Mucosa of descending colon (tissue), 3 donors: Measurements from ENCODE around the gene TTLL4. TPM values are rescaled to one million over a fixed set of nuclear protein-coding genes. Genes with fewer than 3 reads are reported as not detected.
A peak's percentile ranks its signal among the peaks of the same experiment; 100 is the strongest.

Source experiments
- ATAC-seq: fragments of 200-7000 bp; cut with Tn5 transposase; one replicate; pipeline ENCODE4 v1.9.1; 2020; ENCODE audit warnings: mild to moderate bottlenecking, moderate library complexity
- DNase-seq, 3 donors: peaks; one replicate each; pipeline ENCODE4 v3.0.0-alpha.2; 2020
- H3K36me3 ChIP-seq: fragments of 200-600 bp; one replicate; pipeline ENCODE4 v1.8.0; 2021; ENCODE audit warnings: low read depth, mild to moderate bottlenecking
- H3K4me1 ChIP-seq: fragments of 200-600 bp; one replicate; pipeline ENCODE4 v1.8.0; 2021; ENCODE audit warnings: low read depth, mild to moderate bottlenecking
- H3K4me3 ChIP-seq: fragments of 200-600 bp; one replicate; pipeline ENCODE4 v1.8.0; 2021; ENCODE audit warnings: mild to moderate bottlenecking
- H3K9me3 ChIP-seq: fragments of 200-600 bp; one replicate; pipeline ENCODE4 v1.8.0; 2021; ENCODE audit warnings: mild to moderate bottlenecking
- intact Hi-C, 2 donors: fragments of 100-400 bp; cut with DNase I in 1 of 2; cut with micrococcal nuclease in 1 of 2; formaldehyde crosslinking; loops; one replicate each; pipeline versions ENCODE4 v1.11.0 to v1.11.1; 2022; cut with DNase I, micrococcal nuclease
- total RNA-seq, 3 donors: library from RNA; stranded (reverse); fragmentation: NEBNext Ultra II Directional in 2 of 3; extraction: Animal tissue kit (Norgen Biotek cat#: 25700) in 2 of 3; gene quantifications; one replicate each; pipeline versions ENCODE4 v1.2.1 to v1.2.4, GENCODE V29; 2021 to 2023
- TF ChIP-seq, protein P1 (sequence below): fragments of 200-600 bp; IDR thresholded peaks from one replicate; pipeline ENCODE4 v1.8.0; 2022; ENCODE audit warnings: antibody characterized with exemption, mild to moderate bottlenecking
- donor health status: DM: no; HTN: no; CAD: no; lungs with moderate emphysema.
- donor health status: DM: no; HTN: no; CAD: no.
- donor health status: DM: no; HTN: yes; CAD: no.

The TTLL4 gene
- total RNA-seq, 3 donors from 2014 or later = 21.0 to 30.1 (median 23.8) TPM

DNA sequence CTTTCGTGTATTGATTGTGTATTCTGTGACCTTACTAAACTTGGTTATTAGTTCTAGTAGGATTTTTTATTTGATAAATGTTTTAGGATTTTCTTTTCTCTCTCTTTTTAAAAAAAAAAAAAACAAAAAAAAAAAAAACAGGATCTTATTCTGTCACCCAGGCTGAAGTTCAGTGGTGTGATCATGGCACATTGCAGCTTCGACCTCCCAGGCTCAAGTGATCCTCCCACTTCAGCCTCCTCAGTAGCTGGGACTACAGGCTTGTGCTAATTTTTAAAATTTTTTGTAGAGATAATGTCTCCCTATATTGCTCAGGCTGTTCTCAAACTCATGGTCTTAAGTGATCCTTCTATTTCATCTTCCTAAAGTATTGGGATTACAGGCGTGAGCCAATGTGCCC lies 19.0 kb downstream of the TTLL4 start:
- TF ChIP-seq, protein P1, sequence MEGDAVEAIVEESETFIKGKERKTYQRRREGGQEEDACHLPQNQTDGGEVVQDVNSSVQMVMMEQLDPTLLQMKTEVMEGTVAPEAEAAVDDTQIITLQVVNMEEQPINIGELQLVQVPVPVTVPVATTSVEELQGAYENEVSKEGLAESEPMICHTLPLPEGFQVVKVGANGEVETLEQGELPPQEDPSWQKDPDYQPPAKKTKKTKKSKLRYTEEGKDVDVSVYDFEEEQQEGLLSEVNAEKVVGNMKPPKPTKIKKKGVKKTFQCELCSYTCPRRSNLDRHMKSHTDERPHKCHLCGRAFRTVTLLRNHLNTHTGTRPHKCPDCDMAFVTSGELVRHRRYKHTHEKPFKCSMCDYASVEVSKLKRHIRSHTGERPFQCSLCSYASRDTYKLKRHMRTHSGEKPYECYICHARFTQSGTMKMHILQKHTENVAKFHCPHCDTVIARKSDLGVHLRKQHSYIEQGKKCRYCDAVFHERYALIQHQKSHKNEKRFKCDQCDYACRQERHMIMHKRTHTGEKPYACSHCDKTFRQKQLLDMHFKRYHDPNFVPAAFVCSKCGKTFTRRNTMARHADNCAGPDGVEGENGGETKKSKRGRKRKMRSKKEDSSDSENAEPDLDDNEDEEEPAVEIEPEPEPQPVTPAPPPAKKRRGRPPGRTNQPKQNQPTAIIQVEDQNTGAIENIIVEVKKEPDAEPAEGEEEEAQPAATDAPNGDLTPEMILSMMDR = no peak
- peaks cover 19% of the 10 kb centered on the region for H3K4me1 ChIP-seq
- DNase-seq (no peak), ATAC-seq (no peak)
- no peaks in the 10 kb centered on the region for H3K36me3 ChIP-seq
- H3K9me3 ChIP-seq = peaks cover 24% of the 10 kb centered on the region
- no peak overlapping the region for H3K4me3 ChIP-seq
- intact Hi-C loops = no loop called here

DNA sequence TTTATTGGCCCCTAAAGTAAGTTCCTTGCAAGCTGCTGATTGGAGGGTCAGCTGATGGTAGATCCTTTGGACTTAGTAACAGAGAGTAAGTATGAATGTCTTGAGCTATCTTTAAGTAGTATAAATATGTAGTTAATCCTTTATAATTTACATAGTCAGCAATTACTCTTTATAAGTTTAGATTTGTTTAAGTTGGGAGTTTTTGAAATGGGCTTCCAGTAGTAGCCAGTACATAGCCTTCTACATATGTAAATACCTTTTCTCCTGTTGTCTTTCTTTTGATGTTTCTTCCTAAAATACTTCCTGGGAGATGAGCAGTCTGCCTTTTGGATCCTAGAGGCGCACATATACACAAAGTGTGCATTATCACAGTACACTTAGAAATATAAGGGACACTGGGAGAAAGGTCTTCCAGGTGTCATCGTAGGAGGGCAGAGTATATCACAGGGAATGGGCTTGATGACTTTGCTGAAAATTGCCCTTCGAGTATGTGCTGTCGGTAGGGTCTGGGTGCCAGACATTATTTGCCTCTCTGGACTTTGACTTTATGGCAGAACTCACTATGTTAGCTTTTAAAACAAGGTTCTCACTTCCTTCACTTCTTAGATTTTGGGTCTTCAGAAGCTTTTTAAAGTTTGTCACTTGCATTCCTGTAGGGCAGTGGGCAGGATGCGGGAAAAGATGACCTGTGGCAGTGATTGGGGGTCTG lies 21.6 kb downstream of the TTLL4 start:
- Histone ChIP-seq H3K9me3 (peaks cover 6% of the 10 kb centered on the region), H3K4me3 (no peak overlapping the region), H3K36me3 (no peaks in the 10 kb centered on the region), H3K4me1 (peaks cover 19% of the 10 kb centered on the region)
- no peak for DNase-seq
- TF ChIP-seq, protein P1 = no peak
- intact Hi-C loops = no loop called here
- peak; percentile 60 for ATAC-seq

GRCh38 chr2:218732761-218733158 lies 22.1 kb downstream of the TTLL4 start:
- H3K36me3 ChIP-seq = no peaks in the 10 kb centered on the region
- TF ChIP-seq, protein P1 = no peak
- no peak for DNase-seq
- ATAC-seq = peak; percentile 38
- peaks cover under 1% of the 10 kb centered on the region for H3K9me3 ChIP-seq
- no peak overlapping the region for H3K4me3 ChIP-seq
- intact Hi-C loops = no loop called here
- peaks cover 19% of the 10 kb centered on the region for H3K4me1 ChIP-seq

- intact Hi-C loops = no loop called here
- Histone ChIP-seq H3K9me3 (no peaks in the 10 kb centered on the region), H3K4me1 (peaks cover 19% of the 10 kb centered on the region), H3K36me3 (no peaks in the 10 kb centered on the region), H3K4me3 (no peak overlapping the region)
- peak; percentile 51 for ATAC-seq
- peak in 1 of 3 donors; percentile 13 for DNase-seq
- TF ChIP-seq, protein P1 = no peak
These were observed 22.8 kb downstream of the TTLL4 start for GRCh38 chr2:218733171-218734021.

DNA sequence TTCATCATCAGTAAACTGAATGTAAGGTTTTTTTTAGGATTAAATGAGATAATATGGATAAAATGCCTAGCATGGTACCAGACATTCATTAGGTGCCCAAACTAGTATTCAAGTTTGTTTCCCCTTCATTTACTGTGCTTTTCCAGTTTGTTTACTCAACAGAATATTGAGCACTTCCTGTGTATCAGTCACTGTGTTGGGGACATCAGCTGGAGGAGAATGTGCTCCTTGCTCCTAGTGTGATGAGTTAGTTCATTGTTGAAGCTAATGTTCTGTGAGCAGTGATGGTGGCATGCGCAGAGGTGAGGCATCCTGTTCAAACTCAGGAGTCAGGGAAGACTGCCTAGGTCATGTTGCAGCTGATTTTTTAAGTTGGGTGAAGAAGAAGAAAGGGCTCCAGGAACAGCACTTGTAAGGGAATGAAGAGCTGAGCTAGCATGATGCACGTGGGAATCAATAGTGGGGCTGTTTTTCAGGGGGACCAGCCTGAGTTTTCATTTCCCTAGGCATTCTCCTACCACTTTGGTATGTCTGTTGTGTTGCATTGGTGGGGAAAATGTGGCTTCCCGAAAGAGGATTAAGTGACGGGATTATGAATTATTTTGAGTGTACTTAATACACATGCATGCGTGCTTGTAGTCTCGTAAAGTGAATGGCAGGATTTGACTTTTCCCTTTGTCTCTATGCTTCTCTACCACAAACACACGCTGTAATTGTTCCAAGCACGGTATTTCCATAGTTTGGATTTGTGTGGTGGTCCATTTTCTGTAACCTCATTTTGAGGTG lies 23.7 kb downstream of the TTLL4 start:
- DNase-seq (no peak), ATAC-seq (no peak)
- peaks cover 19% of the 10 kb centered on the region for H3K4me1 ChIP-seq
- intact Hi-C loops = no loop called here
- TF ChIP-seq, protein P1 = no peak
- no peaks in the 10 kb centered on the region for H3K9me3 ChIP-seq
- no peaks in the 10 kb centered on the region for H3K36me3 ChIP-seq
- no peak overlapping the region for H3K4me3 ChIP-seq
